GM12875 (cell line): ENCODE measurements around the gene RCAN2.

Experiments used
- H3K4me3 ChIP-seq: one replicate; pipeline ENCODE4 v1.5.1; 2011; ENCODE audit warnings: low read depth, low read length, control low read depth
- TF ChIP-seq, protein P1 (sequence below): IDR thresholded peaks from 2 replicates; pipeline ENCODE4 v1.5.1; 2011; ENCODE audit warnings: low read depth, mild to moderate bottlenecking, control low read depth, inconsistent platforms, low read length, moderate library complexity, borderline replicate concordance; ENCODE audit not compliant: insufficient read depth

Gene RCAN2

DNA sequence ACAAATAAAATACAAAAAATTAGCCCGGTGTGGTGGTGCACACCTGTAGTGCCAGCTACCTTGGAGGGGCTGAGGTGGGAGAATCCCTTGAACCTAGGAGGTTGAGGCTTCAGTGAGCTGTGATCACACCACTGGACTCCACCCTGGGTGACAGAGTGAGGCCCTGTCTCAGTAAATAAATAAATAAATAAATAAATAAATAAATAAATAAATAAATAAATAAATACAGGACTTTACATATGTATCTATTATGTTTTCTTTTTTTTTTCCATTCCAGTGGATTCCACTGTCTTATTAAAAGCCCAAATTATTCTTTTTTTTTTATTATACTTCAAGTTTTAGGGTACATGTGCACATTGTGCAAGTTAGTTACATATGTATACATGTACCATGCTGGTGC is 279.3 kb downstream of the RCAN2 start:
- TF ChIP-seq, protein P1, sequence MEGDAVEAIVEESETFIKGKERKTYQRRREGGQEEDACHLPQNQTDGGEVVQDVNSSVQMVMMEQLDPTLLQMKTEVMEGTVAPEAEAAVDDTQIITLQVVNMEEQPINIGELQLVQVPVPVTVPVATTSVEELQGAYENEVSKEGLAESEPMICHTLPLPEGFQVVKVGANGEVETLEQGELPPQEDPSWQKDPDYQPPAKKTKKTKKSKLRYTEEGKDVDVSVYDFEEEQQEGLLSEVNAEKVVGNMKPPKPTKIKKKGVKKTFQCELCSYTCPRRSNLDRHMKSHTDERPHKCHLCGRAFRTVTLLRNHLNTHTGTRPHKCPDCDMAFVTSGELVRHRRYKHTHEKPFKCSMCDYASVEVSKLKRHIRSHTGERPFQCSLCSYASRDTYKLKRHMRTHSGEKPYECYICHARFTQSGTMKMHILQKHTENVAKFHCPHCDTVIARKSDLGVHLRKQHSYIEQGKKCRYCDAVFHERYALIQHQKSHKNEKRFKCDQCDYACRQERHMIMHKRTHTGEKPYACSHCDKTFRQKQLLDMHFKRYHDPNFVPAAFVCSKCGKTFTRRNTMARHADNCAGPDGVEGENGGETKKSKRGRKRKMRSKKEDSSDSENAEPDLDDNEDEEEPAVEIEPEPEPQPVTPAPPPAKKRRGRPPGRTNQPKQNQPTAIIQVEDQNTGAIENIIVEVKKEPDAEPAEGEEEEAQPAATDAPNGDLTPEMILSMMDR: no peak
- H3K4me3 ChIP-seq: no peak overlapping the region

DNA sequence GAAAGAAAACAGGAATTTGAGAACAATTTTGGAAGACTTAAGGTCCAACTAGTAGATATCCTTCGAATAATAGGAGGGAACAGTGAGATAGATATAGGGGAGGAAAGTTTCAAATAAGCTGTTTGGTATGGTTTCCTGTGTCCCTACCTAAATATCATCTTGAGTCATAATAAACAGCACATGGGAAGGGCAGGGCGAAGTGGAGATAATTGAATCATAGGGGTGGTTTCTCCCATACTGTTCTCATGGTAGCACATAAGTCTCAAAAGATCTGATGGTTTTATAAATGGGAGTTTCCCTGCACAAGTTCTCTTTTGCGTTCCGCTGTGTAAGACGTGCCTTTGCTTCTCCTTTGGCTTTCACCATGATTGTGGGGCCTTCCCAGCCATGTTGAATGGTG is 281.0 kb downstream of the RCAN2 start:
- no peak overlapping the region for H3K4me3 ChIP-seq
- TF ChIP-seq, protein P1: no peak

DNA sequence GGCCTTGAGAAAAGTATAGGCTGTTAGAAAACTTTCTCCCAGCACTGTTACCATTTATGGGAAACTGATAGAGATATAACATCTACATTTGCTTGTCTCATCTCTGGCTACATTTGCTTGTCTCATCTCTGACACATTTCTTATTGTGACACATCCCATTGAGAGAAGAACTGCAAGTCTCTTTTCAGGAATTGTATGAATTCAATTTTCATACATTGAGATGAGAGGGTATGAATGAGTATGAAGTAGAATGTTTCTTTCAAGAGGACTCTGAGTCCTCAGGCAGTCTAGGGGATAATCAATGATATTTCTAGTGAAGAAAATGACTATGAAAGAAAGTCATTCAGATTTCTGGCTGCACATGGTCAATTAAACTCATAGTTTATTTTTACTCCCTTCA is 282.9 kb downstream of the RCAN2 start:
- TF ChIP-seq, protein P1: no peak
- no peak overlapping the region for H3K4me3 ChIP-seq

DNA sequence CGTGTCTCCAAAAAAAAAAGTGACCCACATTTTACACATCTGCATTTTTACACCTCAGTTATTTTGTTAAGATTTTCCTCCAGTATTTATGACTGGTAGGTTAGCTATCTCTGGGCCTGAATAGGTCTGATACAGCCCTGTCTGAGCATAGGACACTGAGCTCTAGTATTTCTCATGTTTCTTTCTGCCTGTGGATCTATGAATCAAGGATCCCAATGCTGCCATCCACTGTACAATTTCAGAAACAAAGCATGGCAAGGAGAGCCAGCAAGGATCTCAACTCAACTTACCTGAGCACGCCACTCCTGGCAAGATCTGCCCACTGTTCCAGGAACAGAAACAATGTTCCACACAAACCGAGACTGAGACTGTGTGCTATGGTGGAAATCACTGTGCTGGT is 284.1 kb downstream of the RCAN2 start:
- H3K4me3 ChIP-seq: no peak overlapping the region
- TF ChIP-seq, protein P1: no peak

DNA sequence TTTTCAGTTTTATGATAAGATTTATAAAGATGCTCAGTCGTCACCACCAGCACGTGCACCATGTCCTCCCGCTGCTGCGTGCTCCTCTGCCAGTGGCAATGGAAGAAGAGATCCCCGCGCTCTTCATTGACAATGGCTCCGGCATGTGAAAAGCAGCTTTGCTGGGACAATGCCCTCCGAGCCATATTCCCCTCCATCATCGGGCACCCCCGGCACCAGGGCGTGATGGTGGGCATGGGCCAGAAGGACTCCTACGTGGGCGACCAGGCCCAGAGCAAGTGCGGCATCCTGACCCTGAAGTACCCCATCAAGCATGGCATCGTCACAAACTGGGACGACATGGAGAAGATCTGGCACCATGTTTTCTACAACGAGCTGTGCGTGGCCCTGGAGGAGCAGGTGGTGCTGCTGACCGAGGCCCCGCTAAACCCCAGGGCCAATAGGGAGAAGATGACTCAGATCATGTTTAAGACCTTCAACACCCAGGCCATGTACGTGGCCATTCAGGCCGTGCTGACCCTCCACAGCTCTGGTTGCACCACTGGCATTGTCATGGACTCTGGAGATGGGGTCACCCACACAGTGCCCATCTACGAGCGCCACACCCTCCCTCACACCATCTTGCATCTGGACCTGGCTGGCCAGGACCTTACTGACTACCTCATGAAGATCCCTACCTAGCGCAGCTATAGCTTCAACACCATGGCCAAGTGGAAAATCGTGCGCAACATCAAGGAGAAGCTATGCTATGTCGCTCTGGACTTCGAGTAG is 286.2 kb downstream of the RCAN2 start:
- no peak overlapping the region for H3K4me3 ChIP-seq

DNA sequence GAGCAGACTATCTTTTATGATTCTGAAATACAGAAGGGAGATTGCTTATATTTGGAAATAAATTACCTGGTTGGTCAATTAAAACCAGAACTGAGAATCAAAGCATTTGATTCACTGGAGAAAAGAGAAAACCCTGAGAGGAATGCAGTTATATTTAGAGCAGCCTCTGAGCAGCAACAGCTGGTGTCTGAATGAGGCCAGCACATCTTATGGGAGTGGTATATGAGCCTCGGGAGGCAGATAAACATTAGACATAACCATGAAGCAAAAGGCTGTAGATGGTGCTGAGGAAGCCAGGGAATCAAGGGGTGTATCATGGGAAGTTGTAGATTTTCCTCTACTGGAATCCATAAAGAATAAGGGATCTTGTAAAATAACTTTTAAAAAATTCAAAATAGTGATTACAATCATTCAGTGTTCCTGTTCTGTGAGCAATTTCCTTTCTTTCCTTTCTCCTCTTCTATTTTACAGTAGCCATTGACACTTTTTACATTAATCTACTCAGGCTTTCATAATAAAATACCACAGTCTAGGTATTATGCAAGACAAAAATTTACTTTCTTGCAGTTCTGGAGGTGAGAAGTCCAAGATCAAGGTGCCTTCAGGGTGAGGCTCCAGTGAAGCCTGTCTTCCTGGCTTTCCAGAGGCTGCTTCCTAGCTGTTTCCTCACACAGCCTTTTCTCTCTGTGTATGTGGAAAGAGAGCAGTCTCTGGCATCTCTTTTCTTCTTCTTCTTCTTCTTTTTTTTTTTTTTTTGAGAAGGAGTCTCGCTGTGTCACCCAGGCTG is 287.7 kb downstream of the RCAN2 start:
- TF ChIP-seq, protein P1: no peak

More for the DNA sequence above, 286.2 kb downstream of the RCAN2 start:
- TF ChIP-seq, protein P1: no peak

More for the DNA sequence above, 287.7 kb downstream of the RCAN2 start:
- H3K4me3 ChIP-seq: no peak overlapping the region
